ENCODE measurements around the gene PRPF40B.
"Not testable (repeated sequence)": the region's sequence is repeated elsewhere in the genome, so short reads cannot be mapped to it uniquely, and the experiment has no call there.

The PRPF40B gene

DNA sequence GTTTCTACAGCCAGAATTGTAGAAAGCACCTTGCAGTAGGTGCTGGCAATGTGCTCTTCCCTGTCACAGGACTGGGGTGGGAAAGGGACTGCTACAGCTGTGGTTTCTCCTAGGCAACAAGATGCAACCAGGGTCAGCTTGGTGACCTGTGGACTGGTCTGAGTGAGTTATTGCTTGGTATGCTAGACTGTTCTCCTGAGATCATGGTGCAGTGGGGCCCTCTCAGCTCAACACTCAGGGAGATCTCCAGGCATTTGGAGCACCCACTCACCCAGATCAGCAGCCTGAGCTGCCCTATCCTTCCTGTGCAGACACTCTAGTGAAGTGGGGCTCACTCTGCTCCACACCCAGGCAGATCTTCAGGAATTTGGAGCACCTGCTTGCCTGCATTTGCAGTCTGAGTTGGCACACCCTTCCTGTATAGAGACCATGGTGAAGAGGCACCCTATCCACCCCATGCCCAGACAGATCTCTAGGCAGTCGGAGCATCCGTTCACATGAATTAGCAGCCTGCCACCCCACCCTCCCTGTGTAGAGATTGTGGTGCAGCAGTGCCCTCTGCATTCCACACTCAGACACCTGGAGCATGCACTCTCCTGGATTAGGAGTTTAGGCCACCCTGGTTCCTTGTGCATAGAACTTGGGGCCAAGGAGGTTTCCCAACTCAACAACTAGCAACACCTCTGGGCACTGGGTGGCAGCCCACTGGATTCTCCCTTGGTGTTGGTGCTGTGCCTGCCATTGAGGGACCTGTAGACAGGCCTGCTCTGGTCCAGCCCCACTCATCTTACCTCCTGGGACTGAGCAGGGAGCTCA lies 14.1 kb upstream of the PRPF40B start:
- FAIRE-seq (no peak), DNase-seq (ENCODE audit: low spot score) (no peak)

DNA sequence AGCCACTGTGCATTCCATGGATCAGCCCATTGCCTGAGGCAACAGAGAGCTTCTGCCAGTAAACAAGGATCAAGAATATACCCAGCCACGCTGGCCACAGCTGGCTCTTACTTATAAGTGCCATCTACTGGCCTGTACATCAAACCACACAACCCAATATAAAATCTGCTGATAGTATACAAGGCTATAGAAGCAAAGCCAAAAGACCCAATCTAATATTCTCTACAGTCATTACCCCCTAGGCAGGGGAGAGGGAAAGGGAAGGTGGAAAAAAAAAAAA lies 13.5 kb upstream of the PRPF40B start:
- FAIRE-seq, result no peak
- no peak for DNase-seq (ENCODE audit: low spot score)

GRCh38 chr12:49610785-49611184 lies 12.6 kb upstream of the PRPF40B start:
- not testable (repeated sequence) for DNase-seq (ENCODE audit: low spot score); FAIRE-seq

- DNase-seq (ENCODE audit: low spot score) (no peak), FAIRE-seq (no peak)
These were observed 11.2 kb upstream of the PRPF40B start for GRCh38 chr12:49612210-49612609.

GRCh38 chr12:49615725-49616124 lies 7.6 kb upstream of the PRPF40B start:
- no peak for FAIRE-seq
- no peak for DNase-seq (ENCODE audit: low spot score)

GRCh38 chr12:49616533-49617219 lies 6.7 kb upstream of the PRPF40B start:
- DNase-seq (ENCODE audit: low spot score), result no peak
- no peak for FAIRE-seq

DNA sequence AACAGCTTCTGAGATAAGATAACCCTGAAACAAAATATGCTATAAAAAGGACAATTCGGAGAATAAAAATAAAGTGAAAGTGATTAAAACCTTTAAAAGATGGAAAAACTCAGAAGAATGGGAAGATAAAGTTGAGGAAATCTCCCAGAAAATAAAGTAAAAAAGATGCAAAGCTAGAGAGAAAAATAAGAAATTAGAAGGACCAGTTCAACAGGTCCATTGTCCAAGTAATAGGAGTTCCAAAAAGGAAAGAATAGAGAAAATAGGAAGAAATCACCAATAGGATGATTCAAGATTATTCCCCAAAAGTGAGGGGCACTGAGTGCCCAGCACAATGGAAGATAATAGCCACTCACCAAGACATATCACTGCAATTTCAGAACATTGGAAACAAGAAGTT lies 4.8 kb upstream of the PRPF40B start:
- no peak for FAIRE-seq
- no peak for DNase-seq (ENCODE audit: low spot score)

GRCh38 chr12:49619286-49619685 lies 4.1 kb upstream of the PRPF40B start:
- DNase-seq (ENCODE audit: low spot score) (no peak), FAIRE-seq (no peak)

- no peak for DNase-seq (ENCODE audit: low spot score)
- no peak for FAIRE-seq
These were observed 1.5 kb upstream of the PRPF40B start for GRCh38 chr12:49621651-49622500.

- FAIRE-seq (no peak), DNase-seq (ENCODE audit: low spot score) (no peak)
These were observed 740 bp upstream of the PRPF40B start for GRCh38 chr12:49622501-49623141.

GRCh38 chr12:49624921-49625577 lies 1.7 kb downstream of the PRPF40B start:
- DNase-seq (ENCODE audit: low spot score) (peak; percentile 66), FAIRE-seq (no peak)

GRCh38 chr12:49626169-49626835 lies 2.9 kb downstream of the PRPF40B start:
- no peak for FAIRE-seq
- DNase-seq (ENCODE audit: low spot score), result no peak

DNA sequence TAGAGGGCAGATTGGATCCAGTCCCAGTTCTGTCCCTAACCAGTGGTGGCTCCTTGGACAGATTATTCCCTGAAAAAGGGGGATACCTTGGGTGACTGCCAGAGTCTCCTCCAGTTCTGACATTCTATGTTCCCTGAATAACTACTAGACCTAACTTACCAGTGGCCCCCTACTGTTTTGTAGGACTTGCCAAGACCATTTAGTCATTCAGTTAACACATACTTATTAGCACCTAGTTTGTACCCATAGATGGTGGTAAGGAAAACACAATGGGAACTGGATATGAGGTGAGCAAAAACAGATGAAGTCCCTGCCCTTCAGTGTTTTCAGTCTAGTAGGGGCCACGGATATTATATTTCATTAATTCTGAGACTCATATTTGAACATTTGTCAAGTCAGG lies 3.5 kb downstream of the PRPF40B start:
- no peak for DNase-seq (ENCODE audit: low spot score)
- no peak for FAIRE-seq

DNA sequence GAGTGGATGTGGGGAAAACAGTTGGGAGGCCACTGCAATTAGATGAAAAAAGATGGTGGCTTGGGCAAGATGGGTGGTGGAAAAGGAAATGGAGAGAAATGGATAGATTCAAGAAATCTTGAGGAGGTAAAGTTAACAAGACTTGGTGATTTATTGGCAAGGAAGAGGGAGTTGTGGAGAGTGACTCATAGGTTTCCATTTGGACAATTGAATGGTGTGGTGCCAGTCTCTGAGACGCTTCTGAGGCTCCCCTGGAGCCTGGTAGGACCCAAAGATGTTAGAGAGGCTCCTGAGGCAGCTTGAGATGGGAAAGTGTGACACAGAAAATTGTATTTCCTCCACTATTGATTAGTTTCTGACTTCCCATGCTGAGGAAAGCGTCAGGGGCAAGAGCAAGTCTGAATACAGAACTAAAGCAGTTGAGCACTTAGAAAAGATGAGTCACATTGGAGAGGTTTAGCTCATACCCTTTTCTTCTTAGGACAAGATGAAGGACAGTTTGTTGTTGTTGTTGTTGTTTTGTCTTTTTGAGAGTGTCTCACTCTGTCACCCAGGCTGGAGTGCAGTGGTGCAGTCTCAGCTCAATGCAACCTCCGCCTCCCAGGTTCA lies 4.5 kb downstream of the PRPF40B start:
- FAIRE-seq (no peak), DNase-seq (ENCODE audit: low spot score) (peak; percentile 64)

GRCh38 chr12:49631336-49631907 lies 8.1 kb downstream of the PRPF40B start:
- FAIRE-seq (no peak), DNase-seq (ENCODE audit: low spot score) (no peak)

DNA sequence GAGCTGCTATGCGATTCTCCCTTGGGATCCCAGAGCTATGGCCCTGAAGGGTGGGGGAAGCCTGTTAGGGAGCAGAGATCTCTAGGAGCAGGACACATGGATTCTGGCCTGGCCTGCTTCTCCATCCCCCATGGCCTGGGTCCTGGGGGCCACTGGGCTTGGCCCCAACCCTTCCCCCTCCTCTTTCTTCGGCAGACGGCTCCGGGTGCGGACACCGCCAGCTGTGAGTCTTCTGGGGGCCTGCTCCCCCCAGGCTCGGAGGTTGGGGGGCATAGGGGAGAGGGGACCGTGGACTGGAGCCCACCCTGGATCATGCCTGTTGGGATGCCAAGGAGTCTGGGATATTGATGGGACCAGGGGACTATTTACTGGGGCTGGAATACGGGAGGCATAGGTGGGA lies 9.0 kb downstream of the PRPF40B start:
- DNase-seq (ENCODE audit: low spot score) (no peak), FAIRE-seq (no peak)

DNA sequence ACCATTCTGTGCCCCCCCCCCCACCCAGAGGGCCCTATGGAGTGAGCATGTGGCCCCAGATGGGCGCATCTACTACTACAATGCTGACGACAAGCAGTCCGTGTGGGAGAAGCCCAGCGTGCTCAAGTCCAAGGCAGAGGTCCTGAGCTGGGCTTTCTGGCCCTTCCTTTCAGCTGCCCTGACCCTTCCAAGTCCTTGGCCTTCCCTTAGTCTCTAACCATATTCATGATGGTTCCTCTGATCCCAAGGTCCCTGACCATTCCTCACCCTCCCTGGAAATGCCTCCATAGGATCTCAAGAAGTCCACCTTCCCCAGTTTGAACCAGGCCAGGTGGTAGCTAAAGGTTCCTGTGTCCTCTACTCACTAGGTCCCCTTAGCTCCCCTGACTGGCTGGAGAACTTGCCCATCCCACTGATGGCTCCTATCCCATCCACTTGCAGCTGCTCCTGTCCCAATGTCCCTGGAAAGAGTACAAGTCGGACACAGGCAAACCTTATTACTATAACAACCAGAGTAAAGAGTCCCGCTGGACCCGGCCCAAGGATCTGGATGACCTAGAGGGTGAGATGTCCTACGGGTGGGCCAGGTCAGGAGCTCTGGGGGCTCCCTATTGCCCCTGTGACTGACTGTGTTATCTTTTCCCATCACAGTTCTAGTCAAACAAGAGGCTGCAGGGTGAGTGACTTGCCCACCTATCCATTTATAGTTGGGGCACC lies 9.8 kb downstream of the PRPF40B start:
- no peak for DNase-seq (ENCODE audit: low spot score)
- no peak for FAIRE-seq

- FAIRE-seq (no peak), DNase-seq (ENCODE audit: low spot score) (no peak)
These were observed 10.5 kb downstream of the PRPF40B start for GRCh38 chr12:49633703-49634345.

- DNase-seq (ENCODE audit: low spot score), result no peak
- no peak for FAIRE-seq
These were observed 11.7 kb downstream of the PRPF40B start for GRCh38 chr12:49635036-49635435.

Measured in urothelium cell line (cell line).